Heart right ventricle (tissue), 16 donors: ENCODE results near the gene RELCH. TPM values are rescaled to one million over a fixed set of nuclear protein-coding genes. Genes with fewer than 3 reads are reported as not detected.

ENCODE experiments used
- ATAC-seq, 8 donors: fragments of 200-7000 bp; cut with Tn5 transposase; one replicate each; pipeline ENCODE4 v1.9.1; 2020; ENCODE audit warnings: mild to moderate bottlenecking in 8 of 8, moderate library complexity in 8 of 8, moderate number of reproducible peaks in 1 of 8
- DNase-seq, 2 donors: peaks; one replicate each; pipeline ENCODE4 v3.0.0-alpha.2; 2020
- H3K27ac ChIP-seq, 10 donors: fragments of 200-600 bp; sonication (generic) in 2 of 10; one replicate each; pipeline versions ENCODE4 v1.5.0 to v1.8.0; 2020 to 2022; ENCODE audit warnings: mild to moderate bottlenecking in 3 of 10
- H3K27me3 ChIP-seq, 7 donors: fragments of 200-600 bp; one replicate each; pipeline ENCODE4 v1.8.0; 2021 to 2022; ENCODE audit warnings: mild to moderate bottlenecking in 2 of 7
- H3K36me3 ChIP-seq, 9 donors: fragments of 200-600 bp; sonication (generic) in 1 of 9; one replicate each; pipeline versions ENCODE4 v1.5.0 to v1.8.0; 2020 to 2022; ENCODE audit warnings: mild to moderate bottlenecking in 2 of 9
- H3K4me1 ChIP-seq, 9 donors: fragments of 200-600 bp; sonication (generic) in 1 of 9; one replicate each; pipeline versions ENCODE4 v1.5.0 to v1.8.0; 2020 to 2022; ENCODE audit warnings: mild to moderate bottlenecking in 4 of 9
- H3K4me3 ChIP-seq, 10 donors: fragments of 200-600 bp; sonication (generic) in 2 of 10; one replicate each; pipeline versions ENCODE4 v1.5.0 to v1.8.0; 2020 to 2022; ENCODE audit warnings: mild to moderate bottlenecking in 7 of 10, moderate library complexity in 2 of 10
- H3K9me3 ChIP-seq, 11 donors: fragments of 200-600 bp in 10 of 11; sonication (generic) in 2 of 11; one replicate each; pipeline versions ENCODE4 v1.5.0 to v1.8.0; 2013 to 2022; ENCODE audit warnings: mild to moderate bottlenecking in 2 of 11, control low read depth in 1 of 11, moderate library complexity in 1 of 11
- WGBS, 2 donors: extraction: QIAGEN DNeasy Blood & Tissue Kit; methylation state at CpG; one replicate each; pipeline ENCODE4 v1.1.7; 2013; ENCODE audit warnings: inconsistent platforms in 1 of 2; 5-methylcytosine and 5-hydroxymethylcytosine counted together
- intact Hi-C, 10 donors: fragments of 100-400 bp; cut with DNase I; formaldehyde crosslinking; loops; one replicate each; pipeline versions ENCODE4 v1.11.1 to v1.14.2; 2022
- polyA plus RNA-seq, 2 donors: library from polyadenylated mRNA; stranded (reverse); fragments of 200-250 nt; gene quantifications; one replicate each; pipeline ENCODE4 v1.2.3, GENCODE V29; 2013
- total RNA-seq, 10 donors: library from RNA; stranded (reverse); fragmentation: NEBNext Ultra II Directional in 3 of 10; extraction: Animal tissue kit (Norgen Biotek cat#: 25700) in 3 of 10; gene quantifications; one replicate each; pipeline versions ENCODE4 v1.2.1 to v1.2.4, GENCODE V29; 2021 to 2023
- TF ChIP-seq, protein P1 (sequence below), 9 donors: fragments of 200-600 bp; sonication (generic) in 2 of 9; IDR thresholded peaks; one replicate each; pipeline versions ENCODE4 v1.5.0 to v1.8.0; 2021 to 2022; ENCODE audit warnings: antibody characterized with exemption in 9 of 9, mild to moderate bottlenecking in 5 of 9, moderate library complexity in 1 of 9
- donor health status: Arrhythmogenic right ventricular cardiomyopathy.
- donor health status: ischemic (EF 13 %, LVEDD 7.1; RV severe dilation, severe dysfunction).
- donor health status: healthy with polysubstance abuse.
- donor health status: DM: no; HTN: yes; CAD: no.
- donor health status: DM: no; HTN: no; CAD: no.
- donor health status: ischemic (EF 25% LVEDD 6.9; RV normal size, moderate dysfunction).
- donor health status: ischemic (EF 25% LVEDD 5.7; RV mildly dilated, moderate dysfunction).
- donor health status: healthy.
- donor health status: DM: yes; HTN: yes; CAD: no.
- donor health status: Ischemic cardiomyopathy.
- donor health status: ischemic (EF 35%, LVEDD 5.7; RV mildly dilated, moderate dysfunction).
- donor health status: nonischemic (EF 11% LVEDD 7.7; RV severe dilation, severe dysfunction).
- donor health status: DM: yes; HTN: yes; CAD: no.
- donor health status: PGD.
- donor health status: ischemic (EF 29% LVEDD 5.4; RV normal size, mild dysfunction).
- donor health status: nonischemic (EF 23%, LVEDD 6.1; RV moderate dilation, normal function).

Gene RELCH
- total and polyA plus RNA-seq, 12 donors: 4.1 to 21.0 (median 15.8) TPM

DNA sequence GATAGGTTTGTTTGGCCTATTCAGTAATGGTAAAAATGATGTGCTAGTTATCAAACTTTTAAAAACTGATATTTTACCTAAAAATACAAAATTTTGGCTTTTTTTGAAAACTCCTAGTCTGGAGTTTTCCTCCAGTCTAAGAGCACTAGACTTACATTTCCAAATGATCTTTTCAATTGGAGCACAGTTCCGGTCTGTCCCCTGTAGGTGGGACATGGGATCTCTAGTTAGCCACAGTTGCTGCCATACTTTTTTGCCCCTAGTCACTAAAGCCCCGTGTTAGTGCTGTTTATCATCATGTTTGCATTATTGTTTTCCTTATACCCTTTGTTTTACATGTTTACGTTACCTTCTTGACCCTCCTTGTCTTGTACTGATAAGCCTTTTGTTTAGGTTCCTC lies 52.4 kb downstream of the RELCH start:
- DNase-seq: no peak
- intact Hi-C loops: no loop called here
- Histone ChIP-seq H3K4me1 (no peaks in the 10 kb centered on the region), H3K9me3 (peaks cover 0 to 6% (median 0%) of the 10 kb centered on the region in 11 donors), H3K36me3 (peaks cover 0 to 91% (median 4%) of the 10 kb centered on the region in 9 donors), H3K27ac (no peak overlapping the region), H3K27me3 (no peaks in the 10 kb centered on the region), H3K4me3 (no peak overlapping the region)
- WGBS, 2 donors: 83 to 89% methylated on average over 3 of the region's 3 CpGs
- no peak for ATAC-seq
- TF ChIP-seq, protein P1, sequence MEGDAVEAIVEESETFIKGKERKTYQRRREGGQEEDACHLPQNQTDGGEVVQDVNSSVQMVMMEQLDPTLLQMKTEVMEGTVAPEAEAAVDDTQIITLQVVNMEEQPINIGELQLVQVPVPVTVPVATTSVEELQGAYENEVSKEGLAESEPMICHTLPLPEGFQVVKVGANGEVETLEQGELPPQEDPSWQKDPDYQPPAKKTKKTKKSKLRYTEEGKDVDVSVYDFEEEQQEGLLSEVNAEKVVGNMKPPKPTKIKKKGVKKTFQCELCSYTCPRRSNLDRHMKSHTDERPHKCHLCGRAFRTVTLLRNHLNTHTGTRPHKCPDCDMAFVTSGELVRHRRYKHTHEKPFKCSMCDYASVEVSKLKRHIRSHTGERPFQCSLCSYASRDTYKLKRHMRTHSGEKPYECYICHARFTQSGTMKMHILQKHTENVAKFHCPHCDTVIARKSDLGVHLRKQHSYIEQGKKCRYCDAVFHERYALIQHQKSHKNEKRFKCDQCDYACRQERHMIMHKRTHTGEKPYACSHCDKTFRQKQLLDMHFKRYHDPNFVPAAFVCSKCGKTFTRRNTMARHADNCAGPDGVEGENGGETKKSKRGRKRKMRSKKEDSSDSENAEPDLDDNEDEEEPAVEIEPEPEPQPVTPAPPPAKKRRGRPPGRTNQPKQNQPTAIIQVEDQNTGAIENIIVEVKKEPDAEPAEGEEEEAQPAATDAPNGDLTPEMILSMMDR (IDR thresholded peaks at IDR 0.05): no peak

DNA sequence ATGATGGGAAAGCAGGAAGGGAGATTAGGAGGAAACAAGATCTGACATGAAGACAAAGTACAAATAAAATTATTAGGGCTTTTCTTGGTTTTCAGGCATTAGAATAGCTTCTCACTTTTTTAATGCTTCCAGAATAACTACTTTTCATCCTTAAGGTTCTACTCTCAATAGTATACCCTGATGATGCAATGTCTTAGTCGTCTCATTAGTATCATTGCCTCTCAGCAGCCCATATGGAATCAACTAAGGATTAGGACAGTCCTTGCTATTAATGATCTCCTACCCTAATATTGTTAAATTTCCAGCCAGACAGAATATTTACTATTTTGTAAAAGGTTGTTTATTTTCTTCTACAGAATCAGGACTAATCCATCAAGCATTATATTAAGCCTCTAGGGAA lies 55.9 kb downstream of the RELCH start:
- peaks cover 0 to 90% (median 8%) of the 10 kb centered on the region in 9 donors for H3K36me3 ChIP-seq
- WGBS, 2 donors: 77 to 91% methylated on average over 1 of the region's 1 CpG
- H3K9me3 ChIP-seq: no peaks in the 10 kb centered on the region
- DNase-seq (no peak), ATAC-seq (no peak)
- H3K27me3 ChIP-seq: no peaks in the 10 kb centered on the region
- H3K4me1 ChIP-seq: no peaks in the 10 kb centered on the region
- H3K4me3 ChIP-seq: no peak overlapping the region
- no peak overlapping the region for H3K27ac ChIP-seq
- TF ChIP-seq, protein P1 (IDR thresholded peaks at IDR 0.05): no peak
- intact Hi-C loops: loop anchor here in 1 of 10 donors (5.0 kb wide), 1 partner anchor 46 kb away; no protein-coding TSS in a partner anchor

DNA sequence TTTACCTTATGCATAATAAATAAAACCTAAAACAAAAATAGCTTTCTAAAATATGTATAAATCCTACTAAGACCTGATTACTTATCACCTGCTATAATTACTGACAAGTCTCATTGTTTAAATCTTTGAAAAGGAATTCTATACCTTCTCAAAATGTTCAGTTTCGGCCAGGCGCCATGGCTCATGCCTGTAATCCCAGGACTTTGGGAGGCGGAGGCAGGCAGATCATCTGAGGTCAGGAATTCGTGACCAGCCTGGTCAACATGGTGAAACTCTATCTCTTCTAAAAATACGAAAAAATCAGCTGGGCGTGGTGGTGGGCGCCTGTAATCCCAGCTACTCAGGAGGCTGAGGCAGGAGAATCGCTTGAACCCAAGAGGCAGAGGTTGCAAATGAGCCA lies 58.1 kb downstream of the RELCH start:
- Histone ChIP-seq H3K4me3 (no peak overlapping the region), H3K9me3 (no peaks in the 10 kb centered on the region), H3K27me3 (no peaks in the 10 kb centered on the region), H3K36me3 (peaks cover 0 to 80% (median 8%) of the 10 kb centered on the region in 9 donors), H3K4me1 (no peaks in the 10 kb centered on the region), H3K27ac (no peak overlapping the region)
- ATAC-seq (no peak), DNase-seq (no peak)
- TF ChIP-seq, protein P1 (IDR thresholded peaks at IDR 0.05): no peak
- WGBS, 2 donors: 97 to 99% methylated on average over 8 of the region's 8 CpGs
- intact Hi-C loops: loop anchor here in 4 of 10 donors (5.0 kb wide), 2 partner anchors 58 to 63 kb away; partner anchors contain the start of genes PIGN (in 3 of the 4) and RELCH (in 3 of the 4)

DNA sequence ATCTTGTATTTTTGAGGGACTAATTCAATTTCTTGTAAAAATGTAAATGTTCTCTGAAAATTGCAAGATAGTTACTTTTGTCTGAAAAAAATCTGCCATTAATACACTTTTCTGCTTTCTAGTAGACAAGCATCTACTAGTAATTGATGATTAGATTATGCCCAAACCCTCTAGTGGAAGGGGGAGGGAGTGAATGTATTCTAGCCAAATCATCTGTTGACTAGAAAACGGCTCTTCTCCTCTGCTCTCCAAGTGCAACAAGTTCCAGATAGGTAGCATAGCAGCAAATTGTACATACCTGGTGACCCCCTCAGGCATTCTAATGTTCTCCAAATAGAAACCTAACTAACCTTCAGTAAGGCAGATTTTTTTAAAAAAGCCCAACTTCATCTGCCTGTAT lies 58.6 kb downstream of the RELCH start:
- no peaks in the 10 kb centered on the region for H3K4me1 ChIP-seq
- WGBS, 2 donors: 44 to 91% methylated on average over 1 of the region's 1 CpG
- TF ChIP-seq, protein P1 (IDR thresholded peaks at IDR 0.05): no peak
- no peaks in the 10 kb centered on the region for H3K27me3 ChIP-seq
- no peak for ATAC-seq
- H3K27ac ChIP-seq: no peak overlapping the region
- H3K9me3 ChIP-seq: no peaks in the 10 kb centered on the region
- DNase-seq: no peak
- H3K36me3 ChIP-seq: peaks cover 0 to 80% (median 8%) of the 10 kb centered on the region in 9 donors
- intact Hi-C loops: loop anchor here in 5 of 10 donors (2.0 to 5.0 kb wide), 3 partner anchors 58 to 63 kb away; partner anchors contain the start of genes PIGN (in 4 of the 5) and RELCH (in 4 of the 5)
- H3K4me3 ChIP-seq: no peak overlapping the region
